ENCODE results near the gene CCDC32. TPM values are rescaled to one million over a fixed set of nuclear protein-coding genes. Genes with fewer than 3 reads are reported as not detected.
A peak's percentile ranks its signal among the peaks of the same experiment; 100 is the strongest.

The CCDC32 gene
- polyA plus RNA-seq (ENCODE audit: low read depth in 6 of 6): 100 to 1,000 TPM; 199 to 261 (median 219) TPM

GRCh38 chr15:40564591-40565332 is at the start of gene CCDC32:
Gene CCDC32 (minus strand): TSS chr15:40565042. CDS start chr15:40563015, 2,027 bp downstream.
- H3K27me3 Mint-ChIP-seq: no peaks in the 10 kb centered on the region
- peaks cover 5 to 10% of the 10 kb centered on the region in 2 donors for H3K36me3 Mint-ChIP-seq
- peak within 1 kb of the TSS; percentile 90 to 99 (median 97) for H3K27ac Mint-ChIP-seq

GRCh38 chr15:40613080-40613479 is 48.2 kb upstream of the CCDC32 start:
- H3K36me3 Mint-ChIP-seq: no peaks in the 10 kb centered on the region
- H3K9me3 Mint-ChIP-seq: no peaks in the 10 kb centered on the region
- peaks cover 0 to 3% (median 2%) of the 10 kb centered on the region in 3 donors for H3K4me1 Mint-ChIP-seq
- ATAC-seq (ENCODE audit: low read depth in 2 of 2): no peak
- H3K27ac Mint-ChIP-seq: peak overlapping the region in 1 of 6 donors; percentile 21
- no peak for DNase-seq
- H3K4me3 Mint-ChIP-seq: no peak overlapping the region
- no peaks in the 10 kb centered on the region for H3K27me3 Mint-ChIP-seq

More at GRCh38 chr15:40564591-40565332, at the start of gene CCDC32:
- Mint-ChIP-seq H3K4me3 (peak within 1 kb of the TSS; percentile 90 to 98 (median 97)), H3K9me3 (no peaks in the 10 kb centered on the region), H3K4me1 (peaks cover 43 to 74% (median 52%) of the 10 kb centered on the region in 3 donors)
- DNase-seq (peak; percentile 95), ATAC-seq (ENCODE audit: low read depth in 2 of 2) (peak; percentile 88 to 91)

- Mint-ChIP-seq H3K4me3 (no peak overlapping the region), H3K27ac (no peak overlapping the region), H3K4me1 (no peaks in the 10 kb centered on the region), H3K36me3 (no peaks in the 10 kb centered on the region), H3K9me3 (no peaks in the 10 kb centered on the region), H3K27me3 (no peaks in the 10 kb centered on the region)
- DNase-seq (no peak), ATAC-seq (ENCODE audit: low read depth in 2 of 2) (no peak)
These were observed 39.1 kb upstream of the CCDC32 start for GRCh38 chr15:40603935-40604334.

GRCh38 chr15:40600956-40601355 is 36.1 kb upstream of the CCDC32 start:
- DNase-seq: no peak
- no peaks in the 10 kb centered on the region for H3K4me1 Mint-ChIP-seq
- H3K9me3 Mint-ChIP-seq: no peaks in the 10 kb centered on the region
- no peak overlapping the region for H3K27ac Mint-ChIP-seq
- no peak for ATAC-seq (ENCODE audit: low read depth in 2 of 2)
- no peaks in the 10 kb centered on the region for H3K27me3 Mint-ChIP-seq
- no peaks in the 10 kb centered on the region for H3K36me3 Mint-ChIP-seq
- no peak overlapping the region for H3K4me3 Mint-ChIP-seq

- Mint-ChIP-seq H3K27ac (no peak overlapping the region), H3K4me3 (no peak overlapping the region), H3K27me3 (no peaks in the 10 kb centered on the region), H3K9me3 (no peaks in the 10 kb centered on the region), H3K4me1 (peaks cover 0 to 11% (median 4%) of the 10 kb centered on the region in 3 donors), H3K36me3 (no peaks in the 10 kb centered on the region)
- no peak for ATAC-seq (ENCODE audit: low read depth in 2 of 2)
- DNase-seq: no peak
These were observed 33.8 kb upstream of the CCDC32 start for GRCh38 chr15:40598672-40599071.

- no peaks in the 10 kb centered on the region for H3K27me3 Mint-ChIP-seq
- H3K4me1 Mint-ChIP-seq: peaks cover 0 to 13% (median 4%) of the 10 kb centered on the region in 3 donors
- DNase-seq: no peak
- H3K36me3 Mint-ChIP-seq: no peaks in the 10 kb centered on the region
- ATAC-seq (ENCODE audit: low read depth in 2 of 2): no peak
- H3K27ac Mint-ChIP-seq: no peak overlapping the region
- no peak overlapping the region for H3K4me3 Mint-ChIP-seq
- no peaks in the 10 kb centered on the region for H3K9me3 Mint-ChIP-seq
These were observed 33.3 kb upstream of the CCDC32 start for GRCh38 chr15:40598126-40598525.

- Mint-ChIP-seq H3K27ac (no peak overlapping the region), H3K9me3 (no peaks in the 10 kb centered on the region), H3K27me3 (no peaks in the 10 kb centered on the region), H3K36me3 (no peaks in the 10 kb centered on the region), H3K4me1 (peaks cover 0 to 17% (median 4%) of the 10 kb centered on the region in 3 donors), H3K4me3 (peak overlapping the region in 1 of 8 donors; percentile 27)
- DNase-seq: no peak
- ATAC-seq (ENCODE audit: low read depth in 2 of 2): no peak
These were observed 32.2 kb upstream of the CCDC32 start for GRCh38 chr15:40597024-40597423.

GRCh38 chr15:40595773-40596172 is 30.9 kb upstream of the CCDC32 start:
- H3K27ac Mint-ChIP-seq: no peak overlapping the region
- no peak for ATAC-seq (ENCODE audit: low read depth in 2 of 2)
- peaks cover 0 to 17% (median 4%) of the 10 kb centered on the region in 3 donors for H3K4me1 Mint-ChIP-seq

GRCh38 chr15:40595219-40595618 is 30.4 kb upstream of the CCDC32 start:
- DNase-seq: no peak
- no peaks in the 10 kb centered on the region for H3K9me3 Mint-ChIP-seq
- ATAC-seq (ENCODE audit: low read depth in 2 of 2): no peak
- no peaks in the 10 kb centered on the region for H3K27me3 Mint-ChIP-seq
- H3K27ac Mint-ChIP-seq: peak overlapping the region in 5 of 6 donors; percentile 5 to 99 (median 27)
- peak overlapping the region; percentile 83 to 99 (median 96) for H3K4me3 Mint-ChIP-seq
- H3K36me3 Mint-ChIP-seq: no peaks in the 10 kb centered on the region
- peaks cover 4 to 23% (median 9%) of the 10 kb centered on the region in 3 donors for H3K4me1 Mint-ChIP-seq

More at GRCh38 chr15:40595773-40596172, 30.9 kb upstream of the CCDC32 start:
- Mint-ChIP-seq H3K36me3 (no peaks in the 10 kb centered on the region), H3K4me3 (peak overlapping the region in 1 of 8 donors; percentile 96), H3K9me3 (no peaks in the 10 kb centered on the region), H3K27me3 (no peaks in the 10 kb centered on the region)
- DNase-seq: no peak

GRCh38 chr15:40594429-40594836 is 29.6 kb upstream of the CCDC32 start:
- peak overlapping the region; percentile 83 to 99 (median 96) for H3K4me3 Mint-ChIP-seq
- peaks cover 12 to 31% (median 14%) of the 10 kb centered on the region in 3 donors for H3K4me1 Mint-ChIP-seq
- no peaks in the 10 kb centered on the region for H3K9me3 Mint-ChIP-seq
- DNase-seq (no peak), ATAC-seq (ENCODE audit: low read depth in 2 of 2) (peak; percentile 44 to 51)
- peak overlapping the region; percentile 51 to 100 (median 99) for H3K27ac Mint-ChIP-seq
- H3K36me3 Mint-ChIP-seq: no peaks in the 10 kb centered on the region
- no peaks in the 10 kb centered on the region for H3K27me3 Mint-ChIP-seq

GRCh38 chr15:40593588-40594428 is 29.0 kb upstream of the CCDC32 start, which contains the start of gene KNL1:
Gene KNL1 (plus strand): TSS chr15:40594249. CDS start chr15:40602932, 8,683 bp downstream.
- H3K27me3 Mint-ChIP-seq: no peaks in the 10 kb centered on the region
- DNase-seq (peak; percentile 91), ATAC-seq (ENCODE audit: low read depth in 2 of 2) (peak; percentile 82)
- peaks cover 13 to 33% (median 14%) of the 10 kb centered on the region in 3 donors for H3K4me1 Mint-ChIP-seq
- H3K36me3 Mint-ChIP-seq: no peaks in the 10 kb centered on the region
- H3K9me3 Mint-ChIP-seq: no peaks in the 10 kb centered on the region
- H3K27ac Mint-ChIP-seq: peak within 1 kb of the TSS; percentile 98 to 100 (median 99)
- H3K4me3 Mint-ChIP-seq: peak within 1 kb of the TSS; percentile 83 to 99 (median 96)

GRCh38 chr15:40593165-40593564 is 28.3 kb upstream of the CCDC32 start:
- peak overlapping the region in 7 of 8 donors; percentile 35 to 99 (median 95) for H3K4me3 Mint-ChIP-seq
- no peak for ATAC-seq (ENCODE audit: low read depth in 2 of 2)
- H3K27me3 Mint-ChIP-seq: no peaks in the 10 kb centered on the region
- DNase-seq: no peak
- H3K9me3 Mint-ChIP-seq: no peaks in the 10 kb centered on the region
- H3K4me1 Mint-ChIP-seq: peaks cover 13 to 33% (median 14%) of the 10 kb centered on the region in 3 donors
- H3K36me3 Mint-ChIP-seq: no peaks in the 10 kb centered on the region
- H3K27ac Mint-ChIP-seq: peak overlapping the region in 5 of 6 donors; percentile 15 to 100 (median 99)

- Mint-ChIP-seq H3K4me1 (peaks cover 13 to 33% (median 14%) of the 10 kb centered on the region in 3 donors), H3K27me3 (no peaks in the 10 kb centered on the region), H3K4me3 (peak overlapping the region in 4 of 8 donors; percentile 12 to 63 (median 55)), H3K27ac (peak overlapping the region in 2 of 6 donors; percentile 66 to 69), H3K9me3 (no peaks in the 10 kb centered on the region), H3K36me3 (no peaks in the 10 kb centered on the region)
- no peak for ATAC-seq (ENCODE audit: low read depth in 2 of 2)
- no peak for DNase-seq
These were observed 26.5 kb upstream of the CCDC32 start for GRCh38 chr15:40591389-40591788.

Measured in naive B cell (primary cell).